Adrenal gland (tissue), 12 donors: Measurements from ENCODE around the gene PIGN. TPM values are rescaled to one million over a fixed set of nuclear protein-coding genes. Genes with fewer than 3 reads are reported as not detected.

Experiments
- DNase-seq, 7 donors: peaks; one replicate each; pipeline ENCODE4 v3.0.0-alpha.2; 2019 to 2020
- H3K27ac ChIP-seq, 5 donors: fragments of 200-600 bp; sonication (generic) in 4 of 5; 1 replicate in 3 of 5; 2 replicates in 2 of 5; pipeline versions ENCODE4 v1.5.1 to v1.8.0; 2016 to 2020; ENCODE audit warnings: mild to moderate bottlenecking in 1 of 5
- H3K27me3 ChIP-seq: fragments of 200-600 bp; 2 replicates; pipeline ENCODE4 v1.8.0; 2021
- H3K36me3 ChIP-seq, 2 donors: fragments of 200-600 bp; replicated peaks in 1 of 2; 1 replicate in 1 of 2; 2 replicates in 1 of 2; pipeline versions ENCODE4 v1.5.1 to v1.8.0; 2018 to 2022
- H3K4me1 ChIP-seq, 2 donors: fragments of 200-600 bp; replicated peaks in 1 of 2; 1 replicate in 1 of 2; 2 replicates in 1 of 2; pipeline versions ENCODE4 v1.5.1 to v1.8.0; 2018 to 2021
- H3K4me3 ChIP-seq, 4 donors: fragments of 200-600 bp; sonication (generic) in 3 of 4; one replicate each; pipeline ENCODE4 v1.5.1; 2016 to 2018
- H3K9me3 ChIP-seq, 3 donors: fragments of 200-600 bp; sonication (generic) in 1 of 3; replicated peaks in 1 of 3; 1 replicate in 2 of 3; 2 replicates in 1 of 3; pipeline versions ENCODE4 v1.5.1 to v1.8.0; 2016 to 2021
- CTCF ChIP-seq, 6 experiments: fragments of 450-650 bp in 4 of 6; fragments of 200-600 bp in 2 of 6; sonication (generic) in 1 of 6; IDR thresholded peaks; 1 replicate in 5 of 6; 2 replicates in 1 of 6; pipeline versions ENCODE4 v1.5.1 to v1.8.0; 2016 to 2021; ENCODE audit warnings: antibody characterized with exemption in 6 of 6, mild to moderate bottlenecking in 2 of 6, moderate library complexity in 1 of 6
- POLR2A ChIP-seq, 2 donors: fragments of 450-650 bp; IDR thresholded peaks; one replicate each; pipeline ENCODE4 v1.6.1; 2017; ENCODE audit warnings: antibody characterized with exemption in 2 of 2, mild to moderate bottlenecking in 2 of 2, moderate library complexity in 1 of 2
- WGBS, 4 donors: extraction: QIAGEN DNeasy Blood & Tissue Kit in 2 of 4; methylation state at CpG; one replicate each; pipeline versions ENCODE4 v1.1.5 to v1.1.7; 2013 to 2017; 5-methylcytosine and 5-hydroxymethylcytosine counted together
- intact Hi-C, 2 donors: fragments of 100-400 bp; cut with DNase I; formaldehyde crosslinking; loops; one replicate each; pipeline versions ENCODE4 v1.14.1 to v1.15.0; 2022 to 2023
- polyA plus RNA-seq, 3 donors: library from polyadenylated mRNA; stranded (reverse); fragments of 200-250 nt in 2 of 3; fragments of 350-450 nt in 1 of 3; fragmentation: Illumina TruSeq in 1 of 3; extraction: RNeasy Lipid Tissue Mini Kit (QIAGEN cat#74804) in 1 of 3; gene quantifications; one replicate each; pipeline ENCODE4 v1.2.3, GENCODE V29; 2013 to 2014
- total RNA-seq, 9 donors: library from RNA; depleted of rRNA in 4 of 9; stranded (reverse); fragments of >200 nt in 4 of 9; fragments of 120-200 nt in 1 of 9; fragmentation: NEBNext Ultra II Directional in 1 of 9; extraction: Animal tissue kit (Norgen Biotek cat#: 25700) in 1 of 9; gene quantifications; one replicate each; pipeline versions ENCODE4 v1.1.0 to v1.2.4, GENCODE V29; 2013 to 2023
- donor health status: healthy with polysubstance abuse.
- donor health status: Bipolar disorder and iron deficiency.
- donor health status: DM: yes; HTN: yes; CAD: no.
- donor health status: DM: no; HTN: no; CAD: no.
- donor health status: DM: no; HTN: no; CAD: no.
- donor health status: DM: yes; HTN: yes; CAD: no.

Gene PIGN
- total and polyA plus RNA-seq, 12 donors, result 4.4 to 50.5 (median 21.7) TPM

GRCh38 chr18:62214790-62215189 is 27.9 kb upstream of the PIGN start:
- H3K4me1 ChIP-seq, result peaks cover 0 to under 1% of the 10 kb centered on the region in 2 donors
- H3K4me3 ChIP-seq, result no peak overlapping the region
- H3K9me3 ChIP-seq, result no peaks in the 10 kb centered on the region
- 86 to 92% (median 89%) methylated on average over 1 of the region's 1 CpG for WGBS, 4 donors
- no peaks in the 10 kb centered on the region for H3K27me3 ChIP-seq
- TF ChIP-seq CTCF (IDR thresholded peaks at IDR 0.05) (no peak), POLR2A (IDR thresholded peaks at IDR 0.05) (no peak)
- intact Hi-C loops, result no loop called here
- no peak for DNase-seq
- H3K27ac ChIP-seq, result no peak overlapping the region
- no peaks in the 10 kb centered on the region for H3K36me3 ChIP-seq

GRCh38 chr18:62211325-62211828 is 24.5 kb upstream of the PIGN start:
- Histone ChIP-seq H3K36me3 (no peaks in the 10 kb centered on the region), H3K27me3 (no peaks in the 10 kb centered on the region), H3K9me3 (no peaks in the 10 kb centered on the region), H3K27ac (no peak overlapping the region), H3K4me3 (no peak overlapping the region), H3K4me1 (peaks cover 0 to 10% of the 10 kb centered on the region in 2 donors)
- DNase-seq, result no peak
- intact Hi-C loops, result no loop called here
- TF ChIP-seq POLR2A (IDR thresholded peaks at IDR 0.05), result no peak
- TF ChIP-seq CTCF (IDR thresholded peaks at IDR 0.05), result no peak

- Histone ChIP-seq H3K4me1 (peaks cover 0 to 10% of the 10 kb centered on the region in 2 donors), H3K36me3 (no peaks in the 10 kb centered on the region), H3K4me3 (no peak overlapping the region), H3K27ac (no peak overlapping the region), H3K9me3 (no peaks in the 10 kb centered on the region), H3K27me3 (no peaks in the 10 kb centered on the region)
- DNase-seq, result no peak
- whole genome bisulfite sequencing, 4 donors, result 95 to 100% (median 99%) methylated on average over 1 of the region's 1 CpG
- intact Hi-C loops, result no loop called here
- no peak for TF ChIP-seq CTCF (IDR thresholded peaks at IDR 0.05)
- TF ChIP-seq POLR2A (IDR thresholded peaks at IDR 0.05), result no peak
These were observed 23.3 kb upstream of the PIGN start for GRCh38 chr18:62210138-62210537.

GRCh38 chr18:62209046-62209445 is 22.2 kb upstream of the PIGN start:
- H3K27ac ChIP-seq, result peak overlapping the region in 2 of 5 donors; percentile 12 to 56
- H3K4me3 ChIP-seq, result no peak overlapping the region
- no peaks in the 10 kb centered on the region for H3K36me3 ChIP-seq
- intact Hi-C loops, result no loop called here
- H3K4me1 ChIP-seq, result peaks cover 0 to 10% of the 10 kb centered on the region in 2 donors
- DNase-seq, result peak in 1 of 7 donors; percentile 27
- no peaks in the 10 kb centered on the region for H3K9me3 ChIP-seq
- no peak for TF ChIP-seq CTCF (IDR thresholded peaks at IDR 0.05)
- no peak for TF ChIP-seq POLR2A (IDR thresholded peaks at IDR 0.05)
- no peaks in the 10 kb centered on the region for H3K27me3 ChIP-seq
